WTC11 (cell line): Measurements from ENCODE around the gene CEP126. TPM values are rescaled to one million over a fixed set of nuclear protein-coding genes. Genes with fewer than 3 reads are reported as not detected.
A peak's percentile ranks its signal among the peaks of the same experiment; 100 is the strongest.

ENCODE experiments used
- ATAC-seq: fragments of 200-7000 bp; cut with Tn5 transposase; 2 replicates; pipeline ENCODE4 v1.10.0; 2021; ENCODE audit warnings: mild to moderate bottlenecking, moderate library complexity
- CTCF ChIA-PET: fragments of 300-600 bp; sonication (Branson Sonifier 250); formaldehyde crosslinking; loops from one replicate; lab custom pipeline; 2021; ENCODE audit warnings: antibody characterized with exemption; lab: Charles Lee
- POLR2A ChIA-PET: fragments of 350-600 bp; sonication (Branson Sonifier 250); formaldehyde crosslinking; loops from one replicate; lab custom pipeline; 2021; ENCODE audit warnings: antibody characterized with exemption; lab: Charles Lee
- DNase-seq: peaks from one replicate; pipeline ENCODE4 v3.0.0; 2021; ENCODE audit warnings: low spot score
- H3K27ac Mint-ChIP-seq: 2 replicates; pipeline ENCODE4 v1.8.0; 2021; ENCODE audit warnings: mixed read lengths
- H3K27me3 Mint-ChIP-seq: 2 replicates; pipeline ENCODE4 v1.8.0; 2021; ENCODE audit warnings: low read depth, mild to moderate bottlenecking, moderate library complexity, mixed read lengths
- H3K36me3 Mint-ChIP-seq: 2 replicates; pipeline ENCODE4 v1.8.0; 2021; ENCODE audit warnings: mixed read lengths
- H3K4me1 Mint-ChIP-seq: 2 replicates; pipeline ENCODE4 v1.8.0; 2022; ENCODE audit warnings: mixed read lengths
- H3K4me3 Mint-ChIP-seq: 2 replicates; pipeline ENCODE4 v1.8.0; 2021; ENCODE audit warnings: mild to moderate bottlenecking, moderate library complexity, mixed read lengths
- H3K9me3 Mint-ChIP-seq: 2 replicates; pipeline ENCODE4 v1.8.0; 2021; ENCODE audit warnings: mixed read lengths
- CREB1 ChIP-seq: sonication (generic); formaldehyde crosslinking; IDR thresholded peaks from 2 replicates; pipeline ENCODE4 v1.8.0; 2023; ENCODE audit warnings: mild to moderate bottlenecking, missing genetic modification reagents
- FOXK1 ChIP-seq: sonication (generic); formaldehyde crosslinking; IDR thresholded peaks from 2 replicates; pipeline ENCODE4 v1.8.0; 2022; ENCODE audit warnings: mild to moderate bottlenecking, moderate library complexity, missing genetic modification reagents
- FOXP1 ChIP-seq: sonication (generic); formaldehyde crosslinking; IDR thresholded peaks from 2 replicates; pipeline ENCODE4 v1.8.0; 2022; ENCODE audit warnings: missing genetic modification reagents, mild to moderate bottlenecking, moderate library complexity, borderline replicate concordance
- HMGA2 ChIP-seq: fragments of 250-450 bp; sonication (Bioruptor Pico); IDR thresholded peaks from 2 replicates; pipeline ENCODE4 v1.4.0; 2021; ENCODE audit warnings: mild to moderate bottlenecking, moderate library complexity
- IRF2 ChIP-seq: sonication (generic); formaldehyde crosslinking; IDR thresholded peaks from 2 replicates; pipeline ENCODE4 v1.8.0; 2022; ENCODE audit warnings: low read depth, missing genetic modification reagents, borderline replicate concordance
- MYBL2 ChIP-seq: sonication (generic); formaldehyde crosslinking; IDR thresholded peaks from 2 replicates; pipeline ENCODE4 v1.8.1; 2023; ENCODE audit warnings: mild to moderate bottlenecking, moderate library complexity, missing genetic modification reagents
- NR1H2 ChIP-seq: sonication (generic); formaldehyde crosslinking; IDR thresholded peaks from 2 replicates; pipeline ENCODE4 v1.9.0; 2021; ENCODE audit warnings: mild to moderate bottlenecking, moderate library complexity, missing genetic modification reagents
- NR2C2 ChIP-seq: sonication (generic); formaldehyde crosslinking; IDR thresholded peaks from 2 replicates; pipeline ENCODE4 v1.8.0; 2022; ENCODE audit warnings: mild to moderate bottlenecking, missing genetic modification reagents
- PREB ChIP-seq: sonication (generic); formaldehyde crosslinking; IDR thresholded peaks from 2 replicates; pipeline ENCODE4 v1.8.1; 2022; ENCODE audit warnings: mild to moderate bottlenecking, missing genetic modification reagents, moderate library complexity, borderline replicate concordance
- SP1 ChIP-seq: sonication (generic); formaldehyde crosslinking; conservative IDR thresholded peaks from 2 replicates; pipeline ENCODE4 v1.8.1; 2022; ENCODE audit warnings: missing genetic modification reagents
- TEAD1 ChIP-seq: sonication (generic); formaldehyde crosslinking; IDR thresholded peaks from 2 replicates; pipeline ENCODE4 v1.8.0; 2022; ENCODE audit warnings: mild to moderate bottlenecking, missing genetic modification reagents
- ZMAT4 ChIP-seq: fragments of 250-450 bp; sonication (Bioruptor Pico); IDR thresholded peaks from 2 replicates; pipeline ENCODE4 v1.9.0; 2021; ENCODE audit warnings: mild to moderate bottlenecking
- ZNF396 ChIP-seq: fragments of 250-450 bp; sonication (Bioruptor Pico); IDR thresholded peaks from 2 replicates; pipeline ENCODE4 v1.8.0; 2021; ENCODE audit warnings: mild to moderate bottlenecking, moderate library complexity, borderline replicate concordance
- ZNF532 ChIP-seq: fragments of 250-450 bp; sonication (Bioruptor Pico); IDR thresholded peaks from 2 replicates; pipeline ENCODE4 v1.9.0; 2021; ENCODE audit warnings: mild to moderate bottlenecking, borderline replicate concordance
- total RNA-seq: library from RNA; stranded (reverse); gene quantifications from 3 replicates; pipeline ENCODE4 v1.2.3, GENCODE V29; 2021
- TF ChIP-seq, protein P1 (sequence below): sonication (generic); formaldehyde crosslinking; IDR thresholded peaks from 2 replicates; pipeline ENCODE4 v1.8.0; 2022; ENCODE audit warnings: mild to moderate bottlenecking, missing genetic modification reagents
- TF ChIP-seq, protein P2 (sequence below): sonication (generic); formaldehyde crosslinking; IDR thresholded peaks from 2 replicates; pipeline ENCODE4 v1.8.0; 2022; ENCODE audit warnings: mild to moderate bottlenecking, missing genetic modification reagents

The CEP126 gene
- total RNA-seq, 1 experiment from 2014 or later = 2.4 TPM

DNA sequence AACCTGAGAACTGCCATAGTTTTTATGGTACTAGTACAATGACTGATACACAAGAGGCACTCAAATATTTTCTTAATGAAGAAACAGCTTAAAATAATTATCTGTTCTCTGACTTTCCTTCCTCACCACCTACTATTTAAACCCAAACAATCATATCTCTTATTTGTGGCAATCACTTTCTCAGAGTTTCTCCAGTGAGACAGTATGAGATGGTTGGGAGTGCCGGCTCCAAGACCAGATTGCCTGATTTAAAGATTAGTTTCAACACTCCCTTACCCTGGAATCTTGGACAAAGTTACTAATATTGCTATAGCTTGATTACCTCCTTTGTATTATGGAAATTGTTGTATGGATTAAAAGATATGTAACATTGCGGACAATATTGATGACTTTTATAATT, 5.7 kb upstream of the CEP126 start (continued):
- TF ChIP-seq ZMAT4 (CRISPR knock-in tag) (no peak), NR1H2 (CRISPR knock-in tag) (no peak), FOXP1 (CRISPR knock-in tag) (no peak), CREB1 (CRISPR knock-in tag) (no peak), ZNF396 (CRISPR knock-in tag) (no peak)
- TF ChIP-seq, protein P1, sequence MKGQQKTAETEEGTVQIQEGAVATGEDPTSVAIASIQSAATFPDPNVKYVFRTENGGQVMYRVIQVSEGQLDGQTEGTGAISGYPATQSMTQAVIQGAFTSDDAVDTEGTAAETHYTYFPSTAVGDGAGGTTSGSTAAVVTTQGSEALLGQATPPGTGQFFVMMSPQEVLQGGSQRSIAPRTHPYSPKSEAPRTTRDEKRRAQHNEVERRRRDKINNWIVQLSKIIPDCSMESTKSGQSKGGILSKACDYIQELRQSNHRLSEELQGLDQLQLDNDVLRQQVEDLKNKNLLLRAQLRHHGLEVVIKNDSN (CRISPR knock-in tag) = no peak
- TF ChIP-seq, all 79 proteins: peak for 0

DNA sequence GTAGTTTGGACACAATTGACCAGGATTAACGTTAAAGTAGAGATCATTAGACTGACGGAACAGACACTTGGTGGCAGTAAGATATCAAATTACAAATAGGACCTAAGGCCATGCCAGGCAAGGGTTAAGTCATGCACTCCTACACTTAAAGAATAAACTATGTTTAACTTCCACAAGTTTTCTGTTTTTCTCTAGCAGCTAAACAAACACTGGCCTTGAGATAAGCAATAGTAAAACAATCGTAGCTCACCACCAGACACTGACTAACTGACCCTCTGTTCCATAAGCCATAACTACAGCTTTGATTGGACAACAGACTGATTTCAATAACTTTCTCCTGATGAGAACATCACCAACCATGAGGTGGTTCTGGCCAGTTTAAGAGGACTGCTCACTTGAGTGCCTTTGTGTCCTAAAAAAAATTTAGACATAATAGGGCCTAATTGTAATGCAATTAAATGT, 2.0 kb upstream of the CEP126 start:
- ATAC-seq = no peak
- H3K4me1 Mint-ChIP-seq = peaks cover 36% of the 10 kb centered on the region
- TF ChIP-seq NR2C2 (CRISPR knock-in tag) = no peak
- TF ChIP-seq HMGA2 = no peak
- TF ChIP-seq, protein P2, sequence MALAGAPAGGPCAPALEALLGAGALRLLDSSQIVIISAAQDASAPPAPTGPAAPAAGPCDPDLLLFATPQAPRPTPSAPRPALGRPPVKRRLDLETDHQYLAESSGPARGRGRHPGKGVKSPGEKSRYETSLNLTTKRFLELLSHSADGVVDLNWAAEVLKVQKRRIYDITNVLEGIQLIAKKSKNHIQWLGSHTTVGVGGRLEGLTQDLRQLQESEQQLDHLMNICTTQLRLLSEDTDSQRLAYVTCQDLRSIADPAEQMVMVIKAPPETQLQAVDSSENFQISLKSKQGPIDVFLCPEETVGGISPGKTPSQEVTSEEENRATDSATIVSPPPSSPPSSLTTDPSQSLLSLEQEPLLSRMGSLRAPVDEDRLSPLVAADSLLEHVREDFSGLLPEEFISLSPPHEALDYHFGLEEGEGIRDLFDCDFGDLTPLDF (CRISPR knock-in tag) = no peak
- TF ChIP-seq IRF2 (CRISPR knock-in tag) = no peak
- no peak for TF ChIP-seq TEAD1 (CRISPR knock-in tag)
- TF ChIP-seq FOXK1 = no peak
- no peak for TF ChIP-seq PREB
- TF ChIP-seq ZNF532 (CRISPR knock-in tag) = no peak
- TF ChIP-seq CREB1 (CRISPR knock-in tag) = no peak

DNA sequence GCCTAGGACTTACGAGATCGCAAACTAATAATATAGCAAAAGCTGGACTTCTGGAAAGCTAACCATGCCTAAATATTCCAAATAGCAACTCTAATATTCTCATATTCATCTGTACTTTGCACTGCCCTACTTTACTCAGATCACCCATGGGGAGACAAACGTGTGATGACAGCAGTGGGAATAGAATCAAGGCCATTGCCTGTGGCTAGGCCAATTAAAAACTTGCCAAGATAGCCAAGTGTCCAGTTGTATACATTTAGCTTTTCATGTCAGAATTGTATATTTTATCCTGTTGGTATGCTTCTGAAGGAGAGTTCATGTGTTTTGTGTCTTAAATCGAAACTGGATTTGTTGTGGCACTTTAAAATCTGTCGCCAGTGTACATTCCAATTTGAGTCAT, 1.2 kb upstream of the CEP126 start:
- DNase-seq (no peak), ATAC-seq (no peak)
- H3K4me3 Mint-ChIP-seq = 0 out of 2 replicates have a peak overlapping the region, but pooled peaks have one; percentile 93
- no peaks in the 10 kb centered on the region for H3K36me3 Mint-ChIP-seq
- no peak for TF ChIP-seq MYBL2 (CRISPR knock-in tag)
- no peak for TF ChIP-seq SP1 (CRISPR knock-in tag)
- ChIA-PET POLR2A (no interaction called here), CTCF (interaction anchor here (0.8 to 1.6 kb wide), 2 partner anchors 34 to 53 kb away, joined by 3 to 13 read pairs; no protein-coding TSS in a partner anchor)
- H3K4me1 Mint-ChIP-seq = peaks cover 36% of the 10 kb centered on the region
- H3K27me3 Mint-ChIP-seq = no peaks in the 10 kb centered on the region; the same call in 1 of the 2 replicates
- H3K27ac Mint-ChIP-seq = no peak overlapping the region
- no peaks in the 10 kb centered on the region for H3K9me3 Mint-ChIP-seq

More for the DNA sequence above, 2.0 kb upstream of the CEP126 start:
- Mint-ChIP-seq H3K9me3 (no peaks in the 10 kb centered on the region), H3K4me3 (no peak overlapping the region), H3K36me3 (no peaks in the 10 kb centered on the region), H3K27me3 (no peaks in the 10 kb centered on the region; the same call in 1 of the 2 replicates), H3K27ac (no peak overlapping the region)
- POLR2A ChIA-PET = no interaction called here
- CTCF ChIA-PET = interaction anchor here (0.8 to 1.0 kb wide), 2 partner anchors 33 to 95 kb away, joined by 3 read pairs; no protein-coding TSS in a partner anchor
- DNase-seq = no peak
